ENCODE data around the gene PSMG4.

PSMG4 gene

GRCh38 chr6:3301506-3301905 lies 42.8 kb downstream of the PSMG4 start:
- Mint-ChIP-seq H3K36me3 (ENCODE audit: low read depth) (no peaks in the 10 kb centered on the region), H3K4me3 (no peak overlapping the region), H3K9me3 (no peaks in the 10 kb centered on the region), H3K4me1 (ENCODE audit: low read depth) (no peaks in the 10 kb centered on the region), H3K27ac (no peak overlapping the region), H3K27me3 (ENCODE audit: low read depth) (peaks cover 11% of the 10 kb centered on the region)
- no peak for DNase-seq (ENCODE audit: low spot score)

GRCh38 chr6:3303795-3304411 lies 45.2 kb downstream of the PSMG4 start:
- Mint-ChIP-seq H3K9me3 (no peaks in the 10 kb centered on the region), H3K4me1 (ENCODE audit: low read depth) (no peaks in the 10 kb centered on the region), H3K36me3 (ENCODE audit: low read depth) (no peaks in the 10 kb centered on the region), H3K27ac (no peak overlapping the region), H3K4me3 (no peak overlapping the region), H3K27me3 (ENCODE audit: low read depth) (peaks cover 11% of the 10 kb centered on the region)
- DNase-seq (ENCODE audit: low spot score), result no peak

- Mint-ChIP-seq H3K36me3 (ENCODE audit: low read depth) (no peaks in the 10 kb centered on the region), H3K27me3 (ENCODE audit: low read depth) (peaks cover 11% of the 10 kb centered on the region), H3K27ac (no peak overlapping the region), H3K9me3 (no peaks in the 10 kb centered on the region), H3K4me1 (ENCODE audit: low read depth) (no peaks in the 10 kb centered on the region), H3K4me3 (no peak overlapping the region)
- DNase-seq (ENCODE audit: low spot score), result no peak
Observed at GRCh38 chr6:3304500-3305215, 45.9 kb downstream of the PSMG4 start.

- Mint-ChIP-seq H3K4me1 (ENCODE audit: low read depth) (no peaks in the 10 kb centered on the region), H3K27me3 (ENCODE audit: low read depth) (peaks cover 11% of the 10 kb centered on the region), H3K9me3 (no peaks in the 10 kb centered on the region), H3K27ac (no peak overlapping the region), H3K36me3 (ENCODE audit: low read depth) (no peaks in the 10 kb centered on the region), H3K4me3 (no peak overlapping the region)
- no peak for DNase-seq (ENCODE audit: low spot score)
Observed at GRCh38 chr6:3305216-3305565, 46.4 kb downstream of the PSMG4 start.

GRCh38 chr6:3305831-3306230 lies 47.1 kb downstream of the PSMG4 start:
- peaks cover 11% of the 10 kb centered on the region for H3K27me3 Mint-ChIP-seq (ENCODE audit: low read depth)
- H3K36me3 Mint-ChIP-seq (ENCODE audit: low read depth), result no peaks in the 10 kb centered on the region
- H3K4me3 Mint-ChIP-seq, result no peak overlapping the region
- H3K4me1 Mint-ChIP-seq (ENCODE audit: low read depth), result no peaks in the 10 kb centered on the region
- no peak overlapping the region for H3K27ac Mint-ChIP-seq
- no peaks in the 10 kb centered on the region for H3K9me3 Mint-ChIP-seq
- no peak for DNase-seq (ENCODE audit: low spot score)

GRCh38 chr6:3306848-3307247 lies 48.1 kb downstream of the PSMG4 start:
- no peak for DNase-seq (ENCODE audit: low spot score)
- H3K9me3 Mint-ChIP-seq, result no peaks in the 10 kb centered on the region
- H3K4me1 Mint-ChIP-seq (ENCODE audit: low read depth), result no peaks in the 10 kb centered on the region
- no peak overlapping the region for H3K27ac Mint-ChIP-seq
- no peak overlapping the region for H3K4me3 Mint-ChIP-seq
- no peaks in the 10 kb centered on the region for H3K36me3 Mint-ChIP-seq (ENCODE audit: low read depth)
- peaks cover 8% of the 10 kb centered on the region for H3K27me3 Mint-ChIP-seq (ENCODE audit: low read depth)

- H3K36me3 Mint-ChIP-seq (ENCODE audit: low read depth), result no peaks in the 10 kb centered on the region
- no peaks in the 10 kb centered on the region for H3K9me3 Mint-ChIP-seq
- H3K4me3 Mint-ChIP-seq, result no peak overlapping the region
- H3K27me3 Mint-ChIP-seq (ENCODE audit: low read depth), result peaks cover 4% of the 10 kb centered on the region
- no peak overlapping the region for H3K27ac Mint-ChIP-seq
- no peaks in the 10 kb centered on the region for H3K4me1 Mint-ChIP-seq (ENCODE audit: low read depth)
- DNase-seq (ENCODE audit: low spot score), result no peak
Observed at GRCh38 chr6:3307436-3307835, 48.7 kb downstream of the PSMG4 start.

DNA sequence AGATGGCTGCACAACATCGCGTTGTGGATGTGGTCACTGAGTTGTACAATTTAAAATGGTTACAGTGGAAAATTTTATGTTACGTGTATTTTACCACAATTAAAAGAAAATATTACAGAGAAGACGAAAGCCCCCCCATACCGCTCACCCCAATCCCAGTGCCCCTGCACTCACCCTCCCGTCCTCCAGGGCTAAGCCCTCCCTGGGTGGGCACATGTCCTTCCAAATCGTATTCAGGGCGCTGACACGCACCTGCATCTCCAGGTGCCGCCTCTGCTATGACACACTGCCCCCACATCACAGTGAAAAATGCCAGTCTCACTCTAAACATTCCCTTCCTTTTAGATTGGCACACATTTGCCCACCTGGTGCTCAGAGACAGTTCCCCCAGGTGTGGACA lies 49.4 kb downstream of the PSMG4 start:
- H3K4me3 Mint-ChIP-seq, result no peak overlapping the region
- no peaks in the 10 kb centered on the region for H3K9me3 Mint-ChIP-seq
- no peaks in the 10 kb centered on the region for H3K4me1 Mint-ChIP-seq (ENCODE audit: low read depth)
- H3K27me3 Mint-ChIP-seq (ENCODE audit: low read depth), result no peaks in the 10 kb centered on the region
- no peak overlapping the region for H3K27ac Mint-ChIP-seq
- H3K36me3 Mint-ChIP-seq (ENCODE audit: low read depth), result no peaks in the 10 kb centered on the region
- DNase-seq (ENCODE audit: low spot score), result no peak

DNA sequence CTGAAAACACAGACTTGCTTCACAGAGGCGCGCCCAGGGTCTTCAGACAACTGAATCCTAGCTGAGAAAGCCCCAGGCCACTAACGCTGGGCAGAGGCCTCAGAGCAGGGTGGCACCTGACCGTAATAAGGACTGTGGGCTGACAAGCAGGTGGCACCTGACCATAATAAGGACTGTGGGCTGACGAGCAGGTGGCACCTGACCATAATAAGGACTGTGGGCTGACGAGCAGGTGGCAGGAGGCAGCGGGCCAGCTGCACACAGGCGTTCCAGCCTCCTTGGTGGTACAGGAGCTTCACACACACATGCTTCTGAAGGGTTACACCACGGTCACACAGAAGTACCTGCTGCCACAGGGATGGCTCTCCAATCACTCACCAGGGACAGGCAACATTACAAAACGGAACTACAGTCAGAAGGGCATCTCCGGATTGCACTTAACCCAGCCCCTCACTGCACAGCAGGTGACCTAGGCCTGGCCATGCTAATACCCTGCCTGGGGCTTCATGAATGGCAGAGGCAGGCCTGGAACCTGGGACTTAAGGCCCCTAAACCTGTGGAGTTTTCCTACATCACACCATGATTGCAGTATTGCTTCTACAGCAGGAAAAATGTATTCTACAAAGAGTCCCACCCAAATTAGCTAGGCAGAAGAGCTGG lies 50.8 kb downstream of the PSMG4 start:
- Mint-ChIP-seq H3K4me1 (ENCODE audit: low read depth) (no peaks in the 10 kb centered on the region), H3K36me3 (ENCODE audit: low read depth) (no peaks in the 10 kb centered on the region), H3K9me3 (no peaks in the 10 kb centered on the region), H3K27ac (no peak overlapping the region), H3K27me3 (ENCODE audit: low read depth) (no peaks in the 10 kb centered on the region), H3K4me3 (no peak overlapping the region)
- no peak for DNase-seq (ENCODE audit: low spot score)

- Mint-ChIP-seq H3K27ac (no peak overlapping the region), H3K9me3 (no peaks in the 10 kb centered on the region), H3K27me3 (ENCODE audit: low read depth) (no peaks in the 10 kb centered on the region), H3K4me3 (no peak overlapping the region), H3K36me3 (ENCODE audit: low read depth) (no peaks in the 10 kb centered on the region), H3K4me1 (ENCODE audit: low read depth) (no peaks in the 10 kb centered on the region)
- no peak for DNase-seq (ENCODE audit: low spot score)
Observed at GRCh38 chr6:3310051-3310448, 51.3 kb downstream of the PSMG4 start.

GRCh38 chr6:3310703-3311102 lies 52.0 kb downstream of the PSMG4 start:
- Mint-ChIP-seq H3K27me3 (ENCODE audit: low read depth) (no peaks in the 10 kb centered on the region), H3K36me3 (ENCODE audit: low read depth) (no peaks in the 10 kb centered on the region), H3K4me3 (no peak overlapping the region), H3K27ac (no peak overlapping the region), H3K4me1 (ENCODE audit: low read depth) (no peaks in the 10 kb centered on the region), H3K9me3 (no peaks in the 10 kb centered on the region)
- no peak for DNase-seq (ENCODE audit: low spot score)

GRCh38 chr6:3311826-3312225 lies 53.1 kb downstream of the PSMG4 start:
- no peak overlapping the region for H3K4me3 Mint-ChIP-seq
- no peak overlapping the region for H3K27ac Mint-ChIP-seq
- DNase-seq (ENCODE audit: low spot score), result no peak
- H3K9me3 Mint-ChIP-seq, result no peaks in the 10 kb centered on the region
- H3K4me1 Mint-ChIP-seq (ENCODE audit: low read depth), result no peaks in the 10 kb centered on the region
- peaks cover 4% of the 10 kb centered on the region for H3K27me3 Mint-ChIP-seq (ENCODE audit: low read depth)
- no peaks in the 10 kb centered on the region for H3K36me3 Mint-ChIP-seq (ENCODE audit: low read depth)

DNA sequence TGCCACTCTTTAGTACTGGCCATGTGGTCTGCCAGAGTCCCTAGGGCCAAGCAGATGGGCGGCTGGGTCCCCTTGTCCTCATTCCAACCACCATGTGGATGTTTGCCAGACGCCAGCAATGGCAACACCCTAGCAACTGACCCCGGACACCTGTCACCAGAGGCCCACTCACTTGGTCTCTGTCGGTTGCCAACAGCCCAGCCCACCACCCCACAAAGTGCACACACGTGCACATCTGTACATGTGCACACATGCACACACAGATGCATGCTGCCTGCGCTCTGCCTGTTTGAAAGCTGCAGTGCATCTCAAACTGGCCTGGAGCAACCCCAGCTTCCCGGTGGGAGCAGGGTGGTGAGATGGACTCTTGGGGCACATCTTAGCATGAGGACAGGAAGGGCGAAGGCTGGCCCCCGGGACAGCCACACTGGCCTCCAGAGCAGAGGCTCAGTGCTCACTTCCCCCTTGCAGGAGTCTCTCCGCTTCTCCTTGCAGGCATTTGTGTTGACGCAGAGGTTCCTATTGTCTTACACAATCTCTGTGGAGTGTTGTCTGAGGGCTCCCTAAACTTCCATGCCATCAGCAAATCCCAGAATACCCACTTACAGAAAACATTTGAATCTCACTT lies 54.0 kb downstream of the PSMG4 start:
- Mint-ChIP-seq H3K9me3 (no peaks in the 10 kb centered on the region), H3K27me3 (ENCODE audit: low read depth) (peaks cover 11% of the 10 kb centered on the region), H3K4me1 (ENCODE audit: low read depth) (peaks cover 2% of the 10 kb centered on the region), H3K36me3 (ENCODE audit: low read depth) (no peaks in the 10 kb centered on the region), H3K27ac (no peak overlapping the region), H3K4me3 (no peak overlapping the region)
- no peak for DNase-seq (ENCODE audit: low spot score)

DNA sequence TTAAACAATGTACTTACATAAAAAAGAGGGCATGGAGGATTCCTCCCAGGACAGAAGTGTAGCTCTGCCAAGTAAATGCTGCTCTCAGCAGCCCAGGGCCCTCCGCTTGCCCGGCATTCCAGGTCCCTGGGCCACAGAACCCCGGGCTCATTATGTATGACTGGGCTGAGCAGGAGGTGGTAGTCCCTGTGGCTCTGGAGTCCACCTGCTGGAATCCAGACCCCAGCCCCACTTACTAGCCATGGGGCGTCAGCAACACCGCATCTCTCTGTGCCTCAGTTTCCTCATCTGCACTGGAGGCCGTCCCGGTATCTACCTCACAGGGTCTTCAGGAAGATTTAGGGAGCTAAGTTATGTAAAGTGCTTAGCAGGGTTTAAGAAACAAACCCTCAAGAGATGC lies 55.4 kb downstream of the PSMG4 start:
- H3K36me3 Mint-ChIP-seq (ENCODE audit: low read depth), result no peaks in the 10 kb centered on the region
- H3K27me3 Mint-ChIP-seq (ENCODE audit: low read depth), result peaks cover 24% of the 10 kb centered on the region
- no peaks in the 10 kb centered on the region for H3K9me3 Mint-ChIP-seq
- H3K4me1 Mint-ChIP-seq (ENCODE audit: low read depth), result peaks cover 14% of the 10 kb centered on the region
- no peak for DNase-seq (ENCODE audit: low spot score)
- no peak overlapping the region for H3K4me3 Mint-ChIP-seq
- H3K27ac Mint-ChIP-seq, result no peak overlapping the region
